Neural cell (in vitro differentiated cells): ENCODE data around the gene PQBP1.

Source experiments
- CTCF ChIP-seq: fragments of 450-650 bp; IDR thresholded peaks from 2 replicates; pipeline ENCODE4 v1.5.1; 2014; ENCODE audit warnings: antibody characterized with exemption, mild to moderate bottlenecking, moderate library complexity; ENCODE audit not compliant: poor library complexity, severe bottlenecking
- EP300 ChIP-seq: fragments of 450-650 bp; conservative IDR thresholded peaks from 2 replicates; pipeline ENCODE4 v1.6.1; 2014; ENCODE audit warnings: antibody characterized with exemption, mild to moderate bottlenecking, moderate library complexity; ENCODE audit not compliant: poor library complexity, severe bottlenecking
- EZH2 ChIP-seq: fragments of 200-600, 300-800 bp; shearing (Covaris generic), sonication (generic); IDR thresholded peaks from 2 replicates; pipeline ENCODE4 v1.6.1; 2014; ENCODE audit warnings: antibody characterized with exemption, low read length, borderline replicate concordance, mild to moderate bottlenecking; ENCODE audit not compliant: insufficient read depth, poor library complexity, severe bottlenecking
- MXI1 ChIP-seq: fragments of 450-650 bp; conservative IDR thresholded peaks from 2 replicates; pipeline ENCODE4 v1.6.1; 2014; ENCODE audit warnings: antibody characterized with exemption, mild to moderate bottlenecking; ENCODE audit not compliant: poor library complexity, severe bottlenecking
- POLR2AphosphoS5 ChIP-seq: IDR thresholded peaks from 2 replicates; pipeline ENCODE4 v1.6.1; 2012
- RAD21 ChIP-seq: fragments of 450-650 bp; conservative IDR thresholded peaks from 2 replicates; pipeline ENCODE4 v1.6.1; 2014; ENCODE audit warnings: antibody characterized with exemption, mild to moderate bottlenecking, moderate library complexity
- REST ChIP-seq: IDR thresholded peaks from 2 replicates; pipeline ENCODE4 v1.6.1; 2012; ENCODE audit warnings: borderline replicate concordance
- SMC3 ChIP-seq: fragments of 450-650 bp; conservative IDR thresholded peaks from 2 replicates; pipeline ENCODE4 v1.6.1; 2014; ENCODE audit warnings: antibody characterized with exemption, mild to moderate bottlenecking, moderate library complexity; ENCODE audit not compliant: poor library complexity
- TAF1 ChIP-seq: IDR thresholded peaks from 2 replicates; pipeline ENCODE4 v1.6.1; 2012; ENCODE audit warnings: low read depth

DNA sequence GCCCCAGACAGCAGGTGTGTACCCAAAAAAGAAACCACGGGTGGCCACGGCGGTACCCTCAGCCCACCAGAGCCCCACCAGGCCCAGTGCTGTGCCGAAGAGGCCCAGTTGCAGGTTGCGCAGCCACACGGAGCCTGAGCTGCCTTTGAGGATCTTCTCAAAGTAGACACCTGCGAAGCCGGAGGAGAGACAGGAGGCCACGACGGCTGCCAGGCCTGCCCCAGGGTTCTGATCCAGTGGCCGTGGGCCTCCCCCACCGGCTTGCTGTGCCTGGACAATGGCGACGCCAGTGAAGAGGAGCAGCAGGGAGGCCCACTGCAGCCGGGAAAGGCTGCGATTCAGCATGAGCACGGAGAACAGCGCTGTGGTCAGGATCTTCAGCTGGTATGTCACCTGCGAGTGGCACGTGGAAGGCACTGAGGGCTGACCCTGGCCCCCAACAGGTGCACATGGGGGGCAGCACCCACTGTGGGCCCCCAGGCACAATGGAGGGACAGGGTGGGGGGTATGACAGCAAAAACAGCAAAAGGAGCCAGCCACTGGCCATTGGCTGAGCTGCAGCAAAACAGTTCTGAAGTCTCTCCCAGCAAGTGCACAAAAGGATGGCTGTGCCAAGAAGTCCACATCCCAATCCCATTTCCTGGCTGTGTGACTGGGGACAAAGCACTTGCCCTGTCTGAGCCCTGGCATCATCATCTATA lies 7.5 kb downstream of the PQBP1 start:
- TF ChIP-seq RAD21 (no peak), CTCF (no peak), EP300 (no peak), MXI1 (no peak), EZH2 (no peak), REST (no peak), SMC3 (no peak), POLR2AphosphoS5 (no peak), TAF1 (no peak)
